VCaP (cell line): ENCODE results near the gene ADARB2.

Experiments used
- H3K27ac ChIP-seq: fragments of 450-650 bp; 2 replicates; pipeline ENCODE4 v1.5.1; 2017
- TF ChIP-seq, protein P1 (sequence below): fragments of 450-650 bp; conservative IDR thresholded peaks from 2 replicates; pipeline ENCODE4 v1.5.1; 2017; ENCODE audit warnings: mild to moderate bottlenecking, moderate library complexity

Gene ADARB2

DNA sequence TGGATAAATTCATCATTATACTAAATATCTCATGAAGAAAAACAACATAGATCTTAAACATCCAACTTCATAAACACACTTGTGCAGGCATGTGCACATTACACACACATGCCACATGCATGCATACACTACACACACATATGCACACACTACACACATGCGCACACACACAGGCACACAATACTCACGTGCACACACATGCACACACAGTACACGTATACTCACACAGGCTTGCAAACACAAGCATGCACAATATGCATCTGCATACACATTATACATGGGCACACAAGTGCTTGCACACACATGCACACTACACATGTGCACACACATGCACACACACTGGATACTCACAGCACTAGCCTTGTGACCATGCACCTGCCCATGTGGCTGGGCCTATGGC, 105.2 kb downstream of the ADARB2 start:
- TF ChIP-seq, protein P1, sequence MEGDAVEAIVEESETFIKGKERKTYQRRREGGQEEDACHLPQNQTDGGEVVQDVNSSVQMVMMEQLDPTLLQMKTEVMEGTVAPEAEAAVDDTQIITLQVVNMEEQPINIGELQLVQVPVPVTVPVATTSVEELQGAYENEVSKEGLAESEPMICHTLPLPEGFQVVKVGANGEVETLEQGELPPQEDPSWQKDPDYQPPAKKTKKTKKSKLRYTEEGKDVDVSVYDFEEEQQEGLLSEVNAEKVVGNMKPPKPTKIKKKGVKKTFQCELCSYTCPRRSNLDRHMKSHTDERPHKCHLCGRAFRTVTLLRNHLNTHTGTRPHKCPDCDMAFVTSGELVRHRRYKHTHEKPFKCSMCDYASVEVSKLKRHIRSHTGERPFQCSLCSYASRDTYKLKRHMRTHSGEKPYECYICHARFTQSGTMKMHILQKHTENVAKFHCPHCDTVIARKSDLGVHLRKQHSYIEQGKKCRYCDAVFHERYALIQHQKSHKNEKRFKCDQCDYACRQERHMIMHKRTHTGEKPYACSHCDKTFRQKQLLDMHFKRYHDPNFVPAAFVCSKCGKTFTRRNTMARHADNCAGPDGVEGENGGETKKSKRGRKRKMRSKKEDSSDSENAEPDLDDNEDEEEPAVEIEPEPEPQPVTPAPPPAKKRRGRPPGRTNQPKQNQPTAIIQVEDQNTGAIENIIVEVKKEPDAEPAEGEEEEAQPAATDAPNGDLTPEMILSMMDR, result no peak
- no peak overlapping the region for H3K27ac ChIP-seq

DNA sequence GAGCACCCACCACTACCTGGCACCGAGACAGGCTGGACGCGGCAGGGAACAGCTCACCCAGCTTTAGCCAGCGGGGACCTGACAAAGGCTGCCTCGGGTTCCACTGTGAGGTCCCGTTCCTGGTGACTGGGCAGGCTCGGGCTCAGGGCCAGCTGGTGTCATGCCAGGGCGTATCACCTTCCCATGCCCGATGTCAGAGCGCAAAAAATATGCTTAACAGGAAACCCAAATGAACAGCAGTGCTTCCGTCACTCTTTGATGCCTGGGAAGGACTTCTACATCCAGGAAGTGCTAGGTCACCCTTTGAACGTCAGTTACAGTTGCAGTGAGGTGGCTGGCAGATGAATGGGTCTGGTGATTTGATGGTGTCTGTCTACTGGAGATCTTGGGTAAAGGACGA, 106.0 kb downstream of the ADARB2 start:
- H3K27ac ChIP-seq, result no peak overlapping the region
- TF ChIP-seq, protein P1, result no peak

GRCh38 chr10:1630304-1630703, 107.0 kb downstream of the ADARB2 start:
- TF ChIP-seq, protein P1, result no peak
- no peak overlapping the region for H3K27ac ChIP-seq

- no peak overlapping the region for H3K27ac ChIP-seq
- TF ChIP-seq, protein P1, result no peak
Observed at GRCh38 chr10:1629326-1630198, 107.8 kb downstream of the ADARB2 start.

- TF ChIP-seq, protein P1, result no peak
- no peak overlapping the region for H3K27ac ChIP-seq
Observed at GRCh38 chr10:1628757-1629156, 108.6 kb downstream of the ADARB2 start.

GRCh38 chr10:1627945-1628344, 109.4 kb downstream of the ADARB2 start:
- H3K27ac ChIP-seq, result no peak overlapping the region
- TF ChIP-seq, protein P1, result no peak

GRCh38 chr10:1626835-1627234, 110.5 kb downstream of the ADARB2 start:
- H3K27ac ChIP-seq, result no peak overlapping the region
- TF ChIP-seq, protein P1, result no peak
